RKO (cell line): Measurements from ENCODE around the gene ASS1.
A peak's percentile ranks its signal among the peaks of the same experiment; 100 is the strongest.
"Not testable (repeated sequence)": the region's sequence is repeated elsewhere in the genome, so short reads cannot be mapped to it uniquely, and the experiment has no call there.

Source experiments
- DNase-seq: peaks from one replicate; pipeline ENCODE4 v3.0.0-alpha.2; 2016; ENCODE audit warnings: low spot score

ASS1 gene

GRCh38 chr9:130444565-130445221 lies at the start of gene ASS1:
Gene ASS1, plus strand, starts transcription at chr9:130444961. Its CDS starts 7,268 bp downstream, at chr9:130452229.
- peak; percentile 63 for DNase-seq

- DNase-seq, result no peak
These were observed 48.8 kb upstream of the ASS1 start for GRCh38 chr9:130395810-130396435.

GRCh38 chr9:130396581-130396980 lies 48.2 kb upstream of the ASS1 start:
- DNase-seq, result no peak

GRCh38 chr9:130398487-130399240 lies 46.1 kb upstream of the ASS1 start:
- no peak for DNase-seq

- no peak for DNase-seq
These were observed 45.0 kb upstream of the ASS1 start for GRCh38 chr9:130399768-130400167.

- no peak for DNase-seq
These were observed 43.9 kb upstream of the ASS1 start for GRCh38 chr9:130400870-130401269.

GRCh38 chr9:130401742-130402141 lies 43.0 kb upstream of the ASS1 start:
- DNase-seq, result not testable (repeated sequence)

GRCh38 chr9:130402243-130402642 lies 42.5 kb upstream of the ASS1 start:
- no peak for DNase-seq

- no peak for DNase-seq
These were observed 41.9 kb upstream of the ASS1 start for GRCh38 chr9:130402645-130403440.

- no peak for DNase-seq
These were observed 39.0 kb upstream of the ASS1 start for GRCh38 chr9:130405657-130406257.

- no peak for DNase-seq
These were observed 38.4 kb upstream of the ASS1 start for GRCh38 chr9:130406278-130406895.

- no peak for DNase-seq
These were observed 36.7 kb upstream of the ASS1 start for GRCh38 chr9:130407916-130408663.

GRCh38 chr9:130408669-130409068 lies 36.1 kb upstream of the ASS1 start:
- DNase-seq, result no peak

- DNase-seq, result no peak
These were observed 35.5 kb upstream of the ASS1 start for GRCh38 chr9:130409246-130409645.

- no peak for DNase-seq
These were observed 34.3 kb upstream of the ASS1 start for GRCh38 chr9:130410443-130410842.

- no peak for DNase-seq
These were observed 33.2 kb upstream of the ASS1 start for GRCh38 chr9:130411566-130411915.

- no peak for DNase-seq
These were observed 30.6 kb upstream of the ASS1 start for GRCh38 chr9:130414081-130414731.

- no peak for DNase-seq
These were observed 29.6 kb upstream of the ASS1 start for GRCh38 chr9:130414910-130415746.

GRCh38 chr9:130417602-130418001 lies 27.2 kb upstream of the ASS1 start:
- peak; percentile 38 for DNase-seq
